ENCODE data around the gene MAL. TPM values are rescaled to one million over a fixed set of nuclear protein-coding genes. Genes with fewer than 3 reads are reported as not detected.

Gene MAL
- polyA plus RNA-seq, 1 of the 3 experiments (the other 2 are of a cell fraction), result not detected

- TF ChIP-seq RCOR1 (IDR thresholded peaks at IDR 0.05; ENCODE audit: low read length) (no peak), POLR2AphosphoS5 (IDR thresholded peaks at IDR 0.05; ENCODE audit: low read depth, low read length) (no peak), FOSL2 (IDR thresholded peaks at IDR 0.05; ENCODE audit: borderline replicate concordance, low read depth) (no peak), MXI1 (IDR thresholded peaks at IDR 0.05; ENCODE audit: low read depth, low read length) (no peak), PBX3 (IDR thresholded peaks at IDR 0.05) (no peak), RXRA (IDR thresholded peaks at IDR 0.05; ENCODE audit: borderline replicate concordance, low read depth) (no peak), TAF1 (IDR thresholded peaks at IDR 0.05; ENCODE audit: borderline replicate concordance, low read depth, low read length) (no peak), GATA2 (CRISPR knock-in tag; IDR thresholded peaks at IDR 0.05) (no peak), JUND (IDR thresholded peaks at IDR 0.05) (no peak), SMC3 (IDR thresholded peaks at IDR 0.05; ENCODE audit: low read depth, low read length) (no peak), ELF1 (IDR thresholded peaks at IDR 0.05) (no peak), CHD2 (IDR thresholded peaks at IDR 0.05; ENCODE audit: low read length, partially characterized antibody) (no peak)
- TF ChIP-seq, protein P1, sequence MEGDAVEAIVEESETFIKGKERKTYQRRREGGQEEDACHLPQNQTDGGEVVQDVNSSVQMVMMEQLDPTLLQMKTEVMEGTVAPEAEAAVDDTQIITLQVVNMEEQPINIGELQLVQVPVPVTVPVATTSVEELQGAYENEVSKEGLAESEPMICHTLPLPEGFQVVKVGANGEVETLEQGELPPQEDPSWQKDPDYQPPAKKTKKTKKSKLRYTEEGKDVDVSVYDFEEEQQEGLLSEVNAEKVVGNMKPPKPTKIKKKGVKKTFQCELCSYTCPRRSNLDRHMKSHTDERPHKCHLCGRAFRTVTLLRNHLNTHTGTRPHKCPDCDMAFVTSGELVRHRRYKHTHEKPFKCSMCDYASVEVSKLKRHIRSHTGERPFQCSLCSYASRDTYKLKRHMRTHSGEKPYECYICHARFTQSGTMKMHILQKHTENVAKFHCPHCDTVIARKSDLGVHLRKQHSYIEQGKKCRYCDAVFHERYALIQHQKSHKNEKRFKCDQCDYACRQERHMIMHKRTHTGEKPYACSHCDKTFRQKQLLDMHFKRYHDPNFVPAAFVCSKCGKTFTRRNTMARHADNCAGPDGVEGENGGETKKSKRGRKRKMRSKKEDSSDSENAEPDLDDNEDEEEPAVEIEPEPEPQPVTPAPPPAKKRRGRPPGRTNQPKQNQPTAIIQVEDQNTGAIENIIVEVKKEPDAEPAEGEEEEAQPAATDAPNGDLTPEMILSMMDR (IDR thresholded peaks at IDR 0.05), result no peak
- H3K27me3 ChIP-seq (ENCODE audit: insufficient read depth), result peaks cover 83% of the 10 kb centered on the region
- WGBS (ENCODE audit: low lambda C conversion rate), result 0% methylated on average over 2 of the region's 2 CpGs
Measured at GRCh38 chr2:95023222-95023597, 2.3 kb upstream of the MAL start.

GRCh38 chr2:95024371-95024770, 1.1 kb upstream of the MAL start:
- Histone ChIP-seq H3K27me3 (ENCODE audit: insufficient read depth) (peaks cover 82% of the 10 kb centered on the region), H3K79me2 (ENCODE audit: insufficient read depth) (no peaks in the 10 kb centered on the region), H3K4me2 (no peak overlapping the region), H3K4me3 (ENCODE audit: low read depth in 2 of 2, low read length in 1 of 2) (no peak overlapping the region), H4K20me1 (ENCODE audit: insufficient read depth) (no peaks in the 10 kb centered on the region), H3F3A (replicated peaks; ENCODE audit: insufficient read depth) (no peaks in the 10 kb centered on the region), H3K27ac (ENCODE audit: low read depth in 2 of 2, low read length in 1 of 2) (no peak overlapping the region), H3K9ac (no peak overlapping the region), H3K9me2 (no peaks in the 10 kb centered on the region), H2AFZ (ENCODE audit: low read depth) (no peak overlapping the region), H3K36me3 (replicated peaks in 1 of 2; ENCODE audit: control insufficient read depth in 1 of 2, insufficient read depth in 2 of 2, low read length in 1 of 2) (no peaks in the 10 kb centered on the region), H3K4me1 (ENCODE audit: control insufficient read depth in 1 of 2, insufficient read depth in 2 of 2, low read depth in 1 of 2, low read length in 1 of 2) (peaks cover 0 to 2% of the 10 kb centered on the region in 2 experiments; a peak in 1 of 4 replicates), H3K9me3 (no peaks in the 10 kb centered on the region)
- ChIA-PET POLR2A (no interaction called here), CTCF (interaction anchor here (0.7 to 6.0 kb wide), 6 partner anchors 11 to 207 kb away, joined by 3 to 61 read pairs (median 14); no protein-coding TSS in a partner anchor)
- DNase-seq, result no peak
- TF ChIP-seq YY1 (IDR thresholded peaks at IDR 0.05; ENCODE audit: low read depth) (no peak), TCF12 (IDR thresholded peaks at IDR 0.05) (no peak), RXRA (IDR thresholded peaks at IDR 0.05; ENCODE audit: borderline replicate concordance, low read depth) (no peak), RAD21 (IDR thresholded peaks at IDR 0.05; ENCODE audit: low read length) (no peak), EZH2phosphoT487 (IDR thresholded peaks at IDR 0.05; ENCODE audit: borderline replicate concordance, low read depth) (no peak), NRF1 (IDR thresholded peaks at IDR 0.05; ENCODE audit: low read depth, low read length) (no peak), RFX5 (IDR thresholded peaks at IDR 0.05; ENCODE audit: low read length) (no peak), SMC3 (IDR thresholded peaks at IDR 0.05; ENCODE audit: low read depth, low read length) (no peak), EP300 (IDR thresholded peaks at IDR 0.05; ENCODE audit: borderline replicate concordance in 1 of 2, low read depth in 1 of 2, low read length in 1 of 2) (no peak), GABPA (IDR thresholded peaks at IDR 0.05; ENCODE audit: low read depth) (no peak)
- TF ChIP-seq, protein P2, sequence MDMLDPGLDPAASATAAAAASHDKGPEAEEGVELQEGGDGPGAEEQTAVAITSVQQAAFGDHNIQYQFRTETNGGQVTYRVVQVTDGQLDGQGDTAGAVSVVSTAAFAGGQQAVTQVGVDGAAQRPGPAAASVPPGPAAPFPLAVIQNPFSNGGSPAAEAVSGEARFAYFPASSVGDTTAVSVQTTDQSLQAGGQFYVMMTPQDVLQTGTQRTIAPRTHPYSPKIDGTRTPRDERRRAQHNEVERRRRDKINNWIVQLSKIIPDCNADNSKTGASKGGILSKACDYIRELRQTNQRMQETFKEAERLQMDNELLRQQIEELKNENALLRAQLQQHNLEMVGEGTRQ (IDR thresholded peaks at IDR 0.05; ENCODE audit: borderline replicate concordance, low read depth, low read length), result no peak
- TF ChIP-seq, protein P1 (IDR thresholded peaks at IDR 0.05), result no peak
- WGBS (ENCODE audit: low lambda C conversion rate), result 26% methylated on average over 8 of the region's 11 CpGs

More at GRCh38 chr2:95023222-95023597, 2.3 kb upstream of the MAL start:
- ChIA-PET POLR2A (no interaction called here), CTCF (interaction anchor here (0.7 to 6.0 kb wide), 21 partner anchors 9 to 1848 kb away, joined by 3 to 61 read pairs (median 9); partner anchors contain the start of gene MRPS5)
- no peaks in the 10 kb centered on the region for H3K9me2 ChIP-seq
- H3K4me2 ChIP-seq, result no peak overlapping the region
- H3K27ac ChIP-seq (ENCODE audit: low read depth in 2 of 2, low read length in 1 of 2), result no peak overlapping the region
- no peak overlapping the region for H3K9ac ChIP-seq
- no peaks in the 10 kb centered on the region for H4K20me1 ChIP-seq (ENCODE audit: insufficient read depth)
- H3K4me3 ChIP-seq (ENCODE audit: low read depth in 2 of 2, low read length in 1 of 2), result no peak overlapping the region
- H3K36me3 ChIP-seq (replicated peaks in 1 of 2; ENCODE audit: control insufficient read depth in 1 of 2, insufficient read depth in 2 of 2, low read length in 1 of 2), result no peaks in the 10 kb centered on the region
- H2AFZ ChIP-seq (ENCODE audit: low read depth), result no peak overlapping the region
- DNase-seq, result no peak
- no peaks in the 10 kb centered on the region for H3F3A ChIP-seq (replicated peaks; ENCODE audit: insufficient read depth)
- H3K9me3 ChIP-seq, result no peaks in the 10 kb centered on the region
- no peaks in the 10 kb centered on the region for H3K79me2 ChIP-seq (ENCODE audit: insufficient read depth)
- H3K4me1 ChIP-seq (ENCODE audit: control insufficient read depth in 1 of 2, insufficient read depth in 2 of 2, low read depth in 1 of 2, low read length in 1 of 2), result peaks cover 0 to 2% of the 10 kb centered on the region in 2 experiments; a peak in 1 of 4 replicates

Data from SK-N-SH (cell line).